ENCODE results near the gene LTV1. TPM values are rescaled to one million over a fixed set of nuclear protein-coding genes. Genes with fewer than 3 reads are reported as not detected.

Gene LTV1
- total and polyA plus RNA-seq, 2 donors from 2014 or later = 15.0 to 17.8 TPM

GRCh38 chr6:143878272-143878760, 35.2 kb downstream of the LTV1 start:
- H3K4me1 ChIP-seq (ENCODE audit: control insufficient read depth in 2 of 3, insufficient read depth in 2 of 3, low read depth in 1 of 3, low read length in 3 of 3) = no peaks in the 10 kb centered on the region
- H3K9me3 ChIP-seq (ENCODE audit: control insufficient read depth in 2 of 3, insufficient read depth in 1 of 3, low read length in 3 of 3) = peaks cover 0 to 14% (median 3%) of the 10 kb centered on the region in 3 donors
- no peak overlapping the region for H3K4me3 ChIP-seq (ENCODE audit: low read length in 3 of 3)
- intact Hi-C loops (cut with DNase I) = no loop called here
- no peak overlapping the region for H3K9ac ChIP-seq (ENCODE audit: low read length in 3 of 3)
- H3K27ac ChIP-seq (ENCODE audit: low read depth in 2 of 2, low read length in 2 of 2) = no peak overlapping the region
- H3K27me3 ChIP-seq (ENCODE audit: control insufficient read depth, insufficient read depth, low read length) = no peaks in the 10 kb centered on the region
- DNase-seq (no peak), FAIRE-seq (no peak)
- no peaks in the 10 kb centered on the region for H3K36me3 ChIP-seq (ENCODE audit: control insufficient read depth in 2 of 3, insufficient read depth in 3 of 3, low read length in 3 of 3)
- TF ChIP-seq CTCF (IDR thresholded peaks at IDR 0.05; ENCODE audit: borderline replicate concordance, extremely low read depth, insufficient read depth) = no peak

DNA sequence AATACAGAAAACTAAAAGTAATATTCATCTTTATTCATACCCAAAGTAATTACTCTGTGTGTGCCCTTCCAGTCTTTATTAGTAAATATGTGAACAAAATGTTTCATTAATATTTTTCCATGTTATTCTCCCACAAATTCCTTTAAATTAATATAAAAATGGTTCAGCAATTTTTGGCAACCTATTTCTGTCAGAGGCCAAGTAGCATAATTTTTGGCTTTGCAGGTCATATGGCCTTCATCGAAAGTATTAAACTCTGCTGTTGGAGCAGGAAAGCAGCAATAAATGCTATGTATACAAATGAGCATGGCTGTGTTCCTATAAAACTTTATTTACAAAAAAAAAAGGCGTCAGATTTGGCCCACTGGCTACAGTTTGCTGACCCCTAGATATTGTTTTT, 37.3 kb downstream of the LTV1 start:
- H3K4me1 ChIP-seq (ENCODE audit: control insufficient read depth in 2 of 3, insufficient read depth in 2 of 3, low read depth in 1 of 3, low read length in 3 of 3) = no peaks in the 10 kb centered on the region
- intact Hi-C loops (cut with DNase I) = no loop called here
- H3K27ac ChIP-seq (ENCODE audit: low read depth in 2 of 2, low read length in 2 of 2) = no peak overlapping the region
- no peaks in the 10 kb centered on the region for H3K36me3 ChIP-seq (ENCODE audit: control insufficient read depth in 2 of 3, insufficient read depth in 3 of 3, low read length in 3 of 3)
- H3K27me3 ChIP-seq (ENCODE audit: control insufficient read depth, insufficient read depth, low read length) = no peaks in the 10 kb centered on the region
- no peak overlapping the region for H3K9ac ChIP-seq (ENCODE audit: low read length in 3 of 3)
- no peak overlapping the region for H3K4me3 ChIP-seq (ENCODE audit: low read length in 3 of 3)
- peaks cover 0 to 10% (median 3%) of the 10 kb centered on the region in 3 donors for H3K9me3 ChIP-seq (ENCODE audit: control insufficient read depth in 2 of 3, insufficient read depth in 1 of 3, low read length in 3 of 3)
- no peak for FAIRE-seq
- DNase-seq = no peak
- TF ChIP-seq CTCF (IDR thresholded peaks at IDR 0.05; ENCODE audit: borderline replicate concordance, extremely low read depth, insufficient read depth) = no peak

GRCh38 chr6:143882401-143882930, 39.3 kb downstream of the LTV1 start:
- intact Hi-C loops (cut with DNase I) = no loop called here
- Histone ChIP-seq H3K4me3 (ENCODE audit: low read length in 3 of 3) (no peak overlapping the region), H3K36me3 (ENCODE audit: control insufficient read depth in 2 of 3, insufficient read depth in 3 of 3, low read length in 3 of 3) (no peaks in the 10 kb centered on the region), H3K9me3 (ENCODE audit: control insufficient read depth in 2 of 3, insufficient read depth in 1 of 3, low read length in 3 of 3) (peaks cover 0 to 10% (median 3%) of the 10 kb centered on the region in 3 donors), H3K27ac (ENCODE audit: low read depth in 2 of 2, low read length in 2 of 2) (no peak overlapping the region), H3K27me3 (ENCODE audit: control insufficient read depth, insufficient read depth, low read length) (no peaks in the 10 kb centered on the region), H3K9ac (ENCODE audit: low read length in 3 of 3) (no peak overlapping the region), H3K4me1 (ENCODE audit: control insufficient read depth in 2 of 3, insufficient read depth in 2 of 3, low read depth in 1 of 3, low read length in 3 of 3) (no peaks in the 10 kb centered on the region)
- no peak for FAIRE-seq
- no peak for DNase-seq
- no peak for TF ChIP-seq CTCF (IDR thresholded peaks at IDR 0.05; ENCODE audit: borderline replicate concordance, extremely low read depth, insufficient read depth)

Data from kidney (tissue), 14 donors.